ENCODE measurements around the gene POM121L12. TPM values are rescaled to one million over a fixed set of nuclear protein-coding genes. Genes with fewer than 3 reads are reported as not detected.

Gene POM121L12
- total and polyA plus RNA-seq, 2 of the 4 experiments (the other 2 are of a cell fraction), result not detected

DNA sequence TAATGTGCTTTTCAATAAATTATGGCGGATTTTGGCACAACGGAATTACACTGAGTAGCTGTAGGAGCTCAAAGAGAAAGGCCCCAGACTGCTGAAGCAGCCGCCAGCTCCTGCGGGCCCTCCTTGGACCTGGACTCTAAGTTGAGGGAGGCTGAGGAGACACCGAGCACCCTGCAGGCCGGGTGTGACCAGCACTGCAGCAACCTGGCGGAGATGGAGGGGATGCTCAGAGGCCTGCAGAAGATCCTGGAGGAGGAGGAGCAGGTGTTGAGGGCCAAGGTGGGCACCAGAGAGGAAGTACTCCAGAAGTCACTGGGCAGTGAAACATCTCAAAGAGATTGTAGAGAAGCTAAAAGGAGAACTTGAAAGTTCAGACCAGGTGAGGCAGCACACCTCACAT, 33.0 kb upstream of the POM121L12 start:
- no peak overlapping the region for H2AK9ac ChIP-seq (replicated peaks; ENCODE audit: low read depth, low read length, poor library complexity)
- no peaks in the 10 kb centered on the region for H3K79me1 ChIP-seq (ENCODE audit: low read depth in 1 of 2, low read length in 2 of 2)
- POLR2A ChIA-PET (ENCODE audit: unreplicated experiment), result no interaction called here
- H3K56ac ChIP-seq (ENCODE audit: extremely low read depth, insufficient read depth, low read length), result no peak overlapping the region
- no peak overlapping the region for H2BK20ac ChIP-seq (ENCODE audit: low read depth, low read length)
- DNase-seq (no peak), ATAC-seq (ENCODE audit: low read depth) (no peak)
- H3K4ac ChIP-seq (ENCODE audit: low read depth, low read length), result no peak overlapping the region
- no peak overlapping the region for H2AFZ ChIP-seq (replicated peaks; ENCODE audit: low read length, poor library complexity)
- no peak overlapping the region for H3K4me2 ChIP-seq (ENCODE audit: low read depth, low read length)
- H2BK120ac ChIP-seq (ENCODE audit: low read depth, low read length), result no peak overlapping the region
- no peaks in the 10 kb centered on the region for H3K9me1 ChIP-seq (ENCODE audit: insufficient read depth, low read length)
- H2AK5ac ChIP-seq (ENCODE audit: low read depth, low read length), result no peak overlapping the region
- H3K9me3 ChIP-seq (ENCODE audit: control insufficient read depth, insufficient read depth, low read length), result peaks cover 15% of the 10 kb centered on the region
- no peak overlapping the region for H4K8ac ChIP-seq (ENCODE audit: low read depth in 2 of 2, low read length in 2 of 2)
- intact Hi-C loops (cut with micrococcal nuclease), result no loop called here
- no peaks in the 10 kb centered on the region for H3K27me3 ChIP-seq (ENCODE audit: control insufficient read depth, insufficient read depth, low read length)
- TF ChIP-seq CEBPB (IDR thresholded peaks at IDR 0.05; ENCODE audit: low read depth, low read length) (no peak), MAFK (IDR thresholded peaks at IDR 0.05; ENCODE audit: low read depth, low read length) (no peak), RAD21 (IDR thresholded peaks at IDR 0.05; ENCODE audit: low read length) (no peak), POLR2A (IDR thresholded peaks at IDR 0.05; ENCODE audit: low read depth, low read length) (no peak), MAZ (IDR thresholded peaks at IDR 0.05; ENCODE audit: borderline replicate concordance, low read depth, low read length) (no peak)
- H4K5ac ChIP-seq (ENCODE audit: low read depth, low read length), result no peak overlapping the region
- H3K36me3 ChIP-seq (ENCODE audit: control insufficient read depth, insufficient read depth, low read length), result no peaks in the 10 kb centered on the region
- no peak overlapping the region for H3K4me3 ChIP-seq (ENCODE audit: insufficient read depth, low read depth, low read length)
- H3K23ac ChIP-seq (ENCODE audit: low read depth, low read length), result no peak overlapping the region
- 75% methylated on average over 2 of the region's 7 CpGs; no CpG with 5 or more reads in 1 of the 2 experiments for WGBS, 2 experiments (ENCODE audit: extremely low coverage in 2 of 2, insufficient read length in 1 of 2)
- H3K27ac ChIP-seq (ENCODE audit: insufficient read depth, low read length), result no peak overlapping the region
- H3K4me1 ChIP-seq (ENCODE audit: control insufficient read depth, insufficient read depth, low read length), result no peaks in the 10 kb centered on the region
- H3K18ac ChIP-seq (ENCODE audit: low read depth, low read length), result no peak overlapping the region
- H3K9ac ChIP-seq (ENCODE audit: low read depth, low read length), result no peak overlapping the region
- dilution Hi-C loops (cut with HindIII; ENCODE audit: low sequenced_read_pairs, unreplicated experiment), result no loop called here
- no peak overlapping the region for H3K14ac ChIP-seq (replicated peaks; ENCODE audit: low read depth, low read length)
- no peak overlapping the region for H2BK15ac ChIP-seq (ENCODE audit: low read depth, low read length)
- H2BK5ac ChIP-seq (ENCODE audit: low read depth, low read length, poor library complexity, severe bottlenecking), result no peak overlapping the region
- in situ Hi-C loops (cut with MboI; ENCODE audit: low sequenced_read_pairs), result no loop called here
- BruUV-seq (replicated peaks), result no TSS peak
- H4K91ac ChIP-seq (ENCODE audit: insufficient read depth, low read depth, low read length), result no peak overlapping the region
- CTCF ChIA-PET, result no interaction called here
- H4K20me1 ChIP-seq (ENCODE audit: insufficient read depth, low read length), result no peaks in the 10 kb centered on the region
